ENCODE measurements around the gene ANTKMT.

The ANTKMT gene

DNA sequence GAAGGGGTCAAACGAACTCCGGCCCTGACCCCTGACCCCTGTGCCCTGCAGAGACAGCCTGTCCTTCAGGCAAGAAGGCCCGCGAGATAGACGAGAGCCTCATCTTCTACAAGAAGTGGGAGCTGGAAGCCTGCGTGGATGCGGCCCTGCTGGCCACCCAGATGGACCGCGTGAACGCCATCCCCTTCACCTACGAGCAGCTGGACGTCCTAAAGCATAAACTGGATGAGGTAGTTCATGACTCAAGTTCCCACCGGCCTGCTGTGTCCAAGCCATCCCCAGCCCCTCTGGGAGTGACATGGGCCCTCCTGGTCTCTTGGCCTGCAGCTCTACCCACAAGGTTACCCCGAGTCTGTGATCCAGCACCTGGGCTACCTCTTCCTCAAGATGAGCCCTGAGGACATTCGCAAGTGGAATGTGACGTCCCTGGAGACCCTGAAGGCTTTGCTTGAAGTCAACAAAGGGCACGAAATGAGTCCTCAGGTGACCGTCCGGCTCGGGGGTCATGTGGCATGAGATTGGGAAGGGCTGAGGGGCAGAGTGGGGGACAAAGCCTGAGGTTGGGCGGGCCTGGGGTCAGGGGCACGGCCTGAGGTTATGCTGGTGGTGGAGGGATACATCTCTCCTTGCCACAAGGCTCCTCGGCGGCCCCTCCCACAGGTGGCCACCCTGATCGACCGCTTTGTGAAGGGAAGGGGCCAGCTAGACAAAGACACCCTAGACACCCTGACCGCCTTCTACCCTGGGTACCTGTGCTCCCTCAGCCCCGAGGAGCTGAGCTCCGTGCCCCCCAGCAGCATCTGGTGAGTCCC lies 45.3 kb downstream of the ANTKMT start:
- no peak for FAIRE-seq

DNA sequence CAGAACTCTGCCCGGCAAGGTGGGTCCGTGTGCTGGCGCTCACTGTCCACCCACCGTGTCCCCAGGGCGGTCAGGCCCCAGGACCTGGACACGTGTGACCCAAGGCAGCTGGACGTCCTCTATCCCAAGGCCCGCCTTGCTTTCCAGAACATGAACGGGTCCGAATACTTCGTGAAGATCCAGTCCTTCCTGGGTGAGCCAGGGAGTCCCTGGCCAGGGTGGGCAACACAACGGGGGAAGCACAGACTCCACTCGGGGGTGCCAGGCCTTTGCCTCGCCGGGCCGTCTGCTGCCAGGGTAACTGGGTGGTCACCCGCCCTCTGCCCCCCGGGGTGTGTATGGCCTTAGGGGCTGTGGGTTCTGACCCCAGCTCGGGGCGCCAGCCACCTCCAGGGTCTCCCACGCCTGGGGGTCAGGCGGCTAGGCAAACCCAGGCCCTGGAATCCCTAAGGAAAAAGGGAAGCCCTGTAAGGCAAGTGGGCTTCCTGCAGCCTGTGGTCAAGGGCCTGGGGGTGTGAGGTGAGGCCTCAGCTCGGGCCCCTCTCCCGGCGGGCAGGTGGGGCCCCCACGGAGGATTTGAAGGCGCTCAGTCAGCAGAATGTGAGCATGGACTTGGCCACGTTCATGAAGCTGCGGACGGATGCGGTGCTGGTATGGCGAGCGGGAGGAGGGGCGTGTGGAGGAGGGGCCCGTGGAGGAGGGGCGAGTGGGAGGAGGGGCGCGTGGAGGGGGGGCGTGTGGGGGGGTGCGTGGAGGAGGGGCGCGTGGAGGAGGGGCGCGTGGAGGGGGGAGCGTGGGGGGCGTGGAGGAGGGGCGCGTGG lies 46.1 kb downstream of the ANTKMT start:
- FAIRE-seq = no peak

DNA sequence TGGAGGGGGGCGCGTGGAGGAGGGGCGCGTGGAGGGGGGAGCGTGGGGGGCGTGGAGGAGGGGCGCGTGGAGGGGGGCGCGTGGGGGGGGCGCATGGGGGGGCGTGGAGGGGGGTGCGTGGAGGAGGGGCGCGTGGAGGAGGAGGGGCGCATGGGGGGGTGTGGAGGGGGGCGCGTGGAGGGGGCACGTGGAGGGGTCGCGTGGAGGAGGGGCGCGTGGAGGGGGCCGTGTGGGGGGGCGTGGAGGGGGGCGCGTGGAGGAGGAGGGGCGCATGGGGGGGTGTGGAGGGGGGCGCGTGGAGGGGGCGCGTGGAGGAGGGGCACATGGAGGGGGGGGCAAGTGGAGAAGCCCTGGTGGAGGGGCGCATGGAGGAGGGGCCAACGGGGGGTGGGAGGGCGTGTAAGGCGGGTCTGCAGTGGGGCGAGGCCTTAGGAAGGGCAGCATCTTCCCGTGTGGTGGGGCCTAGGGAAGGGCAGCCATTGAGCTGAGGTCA lies 46.8 kb downstream of the ANTKMT start:
- FAIRE-seq = no peak

DNA sequence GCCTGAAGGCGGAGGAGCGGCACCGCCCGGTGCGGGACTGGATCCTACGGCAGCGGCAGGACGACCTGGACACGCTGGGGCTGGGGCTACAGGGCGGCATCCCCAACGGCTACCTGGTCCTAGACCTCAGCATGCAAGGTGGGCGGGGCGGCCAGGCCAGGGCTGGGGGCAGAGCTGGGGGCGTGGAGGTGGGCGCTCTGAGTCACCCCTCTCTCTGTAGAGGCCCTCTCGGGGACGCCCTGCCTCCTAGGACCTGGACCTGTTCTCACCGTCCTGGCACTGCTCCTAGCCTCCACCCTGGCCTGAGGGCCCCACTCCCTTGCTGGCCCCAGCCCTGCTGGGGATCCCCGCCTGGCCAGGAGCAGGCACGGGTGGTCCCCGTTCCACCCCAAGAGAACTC lies 47.5 kb downstream of the ANTKMT start:
- no peak for FAIRE-seq

DNA sequence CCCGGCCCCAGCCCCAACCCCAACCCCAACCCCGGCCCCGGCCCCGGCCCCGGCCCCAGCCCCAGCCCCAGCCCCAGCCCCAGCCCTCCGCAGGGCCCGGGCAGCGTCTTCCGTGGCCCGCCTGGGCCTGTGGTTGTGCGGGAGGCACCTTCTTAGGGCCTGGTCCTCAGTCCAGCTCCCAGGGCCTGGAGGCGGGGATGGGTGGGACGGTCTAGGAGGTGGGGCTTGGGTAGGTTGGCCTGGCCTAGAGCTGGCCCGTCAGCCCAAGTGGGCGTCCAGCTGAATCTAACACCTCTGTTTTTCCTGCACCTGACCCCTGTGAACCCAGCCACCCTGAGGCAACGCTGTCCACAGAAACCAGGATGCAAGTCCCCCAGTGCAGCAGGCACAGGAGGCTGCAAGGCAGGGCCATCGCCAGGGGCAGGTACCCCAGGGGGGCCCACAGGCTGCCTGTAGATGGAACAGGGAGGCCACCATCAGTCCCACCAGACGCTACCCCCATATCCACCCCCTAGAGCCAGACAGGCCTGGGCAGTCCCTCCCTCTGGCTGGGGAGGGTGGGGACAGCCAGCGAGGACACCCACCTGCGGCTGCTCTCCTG lies 48.3 kb downstream of the ANTKMT start:
- no peak for FAIRE-seq

DNA sequence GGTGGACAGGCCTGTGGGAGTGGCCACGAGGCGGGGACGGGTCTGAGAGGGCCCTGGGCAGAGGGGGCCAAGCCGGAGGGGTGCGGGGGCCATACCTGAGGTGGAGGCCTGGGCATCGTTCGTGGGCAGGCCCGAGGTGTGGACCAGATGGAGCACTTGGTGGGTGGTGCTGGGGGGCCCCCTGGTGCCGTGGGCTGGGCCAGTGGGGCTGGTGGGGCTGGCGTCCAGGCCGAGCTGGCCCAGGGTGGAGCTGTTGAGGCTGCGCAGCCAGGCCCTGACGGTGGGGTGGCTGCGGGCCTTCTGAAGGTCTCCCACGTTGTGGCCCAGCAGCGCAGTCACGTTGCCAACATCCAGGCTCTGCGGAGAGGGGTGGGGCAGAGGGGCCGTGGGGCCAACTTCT lies 49.0 kb downstream of the ANTKMT start:
- FAIRE-seq = no peak

DNA sequence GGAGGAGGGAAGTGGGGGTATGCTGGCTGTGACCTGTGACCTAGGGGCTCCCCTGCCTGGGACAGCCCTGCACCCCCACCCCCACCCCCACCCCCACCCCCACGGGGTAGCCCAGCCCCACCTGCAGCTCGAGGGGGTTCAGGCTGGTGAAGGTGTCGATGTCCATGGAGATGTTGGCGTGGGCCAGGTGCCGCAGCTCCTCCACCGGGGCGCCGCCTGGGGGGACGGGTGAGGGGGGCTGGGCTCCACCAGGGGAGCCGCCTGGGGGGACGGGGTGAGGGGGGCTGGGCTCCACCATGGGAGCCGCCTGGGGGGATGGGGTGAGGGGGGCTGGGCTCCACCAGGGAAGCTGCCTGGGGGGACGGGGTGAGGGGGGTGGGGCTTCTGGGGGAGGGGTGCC lies 49.5 kb downstream of the ANTKMT start:
- FAIRE-seq = no peak

All from TTC549 (cell line).